Measurements from ENCODE around the gene DUSP6. TPM values are rescaled to one million over a fixed set of nuclear protein-coding genes. Genes with fewer than 3 reads are reported as not detected.
A peak's percentile ranks its signal among the peaks of the same experiment; 100 is the strongest.

The DUSP6 gene
- total RNA-seq, 2 donors from 2014 or later = 30.6 to 36.2 TPM

- Histone ChIP-seq H3K4me1 (replicated peaks) (peaks cover 8% of the 10 kb centered on the region), H3K27me3 (replicated peaks; ENCODE audit: insufficient read depth) (no peaks in the 10 kb centered on the region), H3K9me3 (no peaks in the 10 kb centered on the region), H3K27ac (no peak overlapping the region), H3K36me3 (peaks cover 0 to 5% of the 10 kb centered on the region in 2 donors), H3K4me3 (no peak overlapping the region)
- intact Hi-C loops (cut with DNase I) = no loop called here
- WGBS = 61% methylated on average over 7 of the region's 7 CpGs
- no peak for DNase-seq (ENCODE audit: low spot score)
- no peak for TF ChIP-seq POLR2AphosphoS5 (IDR thresholded peaks at IDR 0.05)
- TF ChIP-seq, protein P1, sequence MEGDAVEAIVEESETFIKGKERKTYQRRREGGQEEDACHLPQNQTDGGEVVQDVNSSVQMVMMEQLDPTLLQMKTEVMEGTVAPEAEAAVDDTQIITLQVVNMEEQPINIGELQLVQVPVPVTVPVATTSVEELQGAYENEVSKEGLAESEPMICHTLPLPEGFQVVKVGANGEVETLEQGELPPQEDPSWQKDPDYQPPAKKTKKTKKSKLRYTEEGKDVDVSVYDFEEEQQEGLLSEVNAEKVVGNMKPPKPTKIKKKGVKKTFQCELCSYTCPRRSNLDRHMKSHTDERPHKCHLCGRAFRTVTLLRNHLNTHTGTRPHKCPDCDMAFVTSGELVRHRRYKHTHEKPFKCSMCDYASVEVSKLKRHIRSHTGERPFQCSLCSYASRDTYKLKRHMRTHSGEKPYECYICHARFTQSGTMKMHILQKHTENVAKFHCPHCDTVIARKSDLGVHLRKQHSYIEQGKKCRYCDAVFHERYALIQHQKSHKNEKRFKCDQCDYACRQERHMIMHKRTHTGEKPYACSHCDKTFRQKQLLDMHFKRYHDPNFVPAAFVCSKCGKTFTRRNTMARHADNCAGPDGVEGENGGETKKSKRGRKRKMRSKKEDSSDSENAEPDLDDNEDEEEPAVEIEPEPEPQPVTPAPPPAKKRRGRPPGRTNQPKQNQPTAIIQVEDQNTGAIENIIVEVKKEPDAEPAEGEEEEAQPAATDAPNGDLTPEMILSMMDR (IDR thresholded peaks at IDR 0.05) = no peak
- TF ChIP-seq POLR2A (IDR thresholded peaks at IDR 0.05) = no peak
These were observed 5.0 kb upstream of the DUSP6 start for GRCh38 chr12:89357297-89357730.

- H3K36me3 ChIP-seq = no peaks in the 10 kb centered on the region
- WGBS = 80% methylated on average over 4 of the region's 4 CpGs
- DNase-seq (ENCODE audit: low spot score) = no peak
- H3K4me1 ChIP-seq (replicated peaks) = peaks cover 8% of the 10 kb centered on the region
- no peak overlapping the region for H3K4me3 ChIP-seq
- TF ChIP-seq POLR2A (IDR thresholded peaks at IDR 0.05) (no peak), POLR2AphosphoS5 (IDR thresholded peaks at IDR 0.05) (no peak)
- TF ChIP-seq, protein P1 (IDR thresholded peaks at IDR 0.05) = no peak
- H3K27ac ChIP-seq = no peak overlapping the region
- H3K9me3 ChIP-seq = no peaks in the 10 kb centered on the region
- H3K27me3 ChIP-seq (replicated peaks; ENCODE audit: insufficient read depth) = no peaks in the 10 kb centered on the region
- intact Hi-C loops (cut with DNase I) = no loop called here
These were observed 3.9 kb upstream of the DUSP6 start for GRCh38 chr12:89356069-89356665.

- TF ChIP-seq POLR2A (IDR thresholded peaks at IDR 0.05) (no peak), POLR2AphosphoS5 (IDR thresholded peaks at IDR 0.05) (no peak)
- TF ChIP-seq, protein P1 (IDR thresholded peaks at IDR 0.05) = peak in 1 of 4 experiments; percentile 24
- peak overlapping the region; percentile 90 to 95 for H3K27ac ChIP-seq
- intact Hi-C loops (cut with DNase I) = no loop called here
These were observed 3.2 kb upstream of the DUSP6 start for GRCh38 chr12:89355243-89356068.

DNA sequence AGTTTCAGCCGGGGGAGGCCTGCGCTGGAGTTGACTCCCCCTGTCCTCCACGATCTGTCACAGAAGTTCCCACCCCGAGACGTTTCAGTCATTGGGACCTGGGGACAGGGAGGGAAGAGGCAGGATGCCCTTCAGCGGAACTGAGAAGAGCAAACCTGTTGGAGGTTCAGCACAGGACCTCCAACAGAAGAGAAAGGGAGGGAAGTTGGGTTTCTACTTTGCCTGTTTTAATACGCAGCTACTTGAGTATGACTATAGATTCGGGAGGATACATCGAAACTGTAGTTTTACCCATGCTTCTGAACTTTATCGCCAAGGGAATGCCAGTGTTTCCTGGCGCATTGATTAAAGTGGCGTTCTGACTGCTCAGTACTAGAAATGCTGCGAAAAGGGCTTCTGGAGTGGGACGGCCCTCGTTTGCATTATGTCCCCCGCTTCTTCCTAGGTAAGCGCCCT lies 2.3 kb upstream of the DUSP6 start:
- H3K4me3 ChIP-seq = peak overlapping the region; percentile 44 to 70
- H3K27ac ChIP-seq = peak overlapping the region; percentile 90 to 95
- intact Hi-C loops (cut with DNase I) = loop anchor here (5.0 kb wide), 1 partner anchor 63 kb away; no protein-coding TSS in a partner anchor
- TF ChIP-seq, protein P1 (IDR thresholded peaks at IDR 0.05) = no peak
- TF ChIP-seq POLR2AphosphoS5 (IDR thresholded peaks at IDR 0.05) (no peak), POLR2A (IDR thresholded peaks at IDR 0.05) (no peak)
- H3K9me3 ChIP-seq = no peaks in the 10 kb centered on the region
- no peaks in the 10 kb centered on the region for H3K36me3 ChIP-seq
- 29% methylated on average over 17 of the region's 17 CpGs for WGBS
- no peak for DNase-seq (ENCODE audit: low spot score)
- no peaks in the 10 kb centered on the region for H3K27me3 ChIP-seq (replicated peaks; ENCODE audit: insufficient read depth)
- H3K4me1 ChIP-seq (replicated peaks) = peaks cover 8% of the 10 kb centered on the region

More at GRCh38 chr12:89355243-89356068, 3.2 kb upstream of the DUSP6 start:
- DNase-seq (ENCODE audit: low spot score) = no peak
- Histone ChIP-seq H3K4me3 (peak overlapping the region in 1 of 2 donors; percentile 70), H3K4me1 (replicated peaks) (peaks cover 8% of the 10 kb centered on the region), H3K36me3 (no peaks in the 10 kb centered on the region), H3K9me3 (no peaks in the 10 kb centered on the region), H3K27me3 (replicated peaks; ENCODE audit: insufficient read depth) (no peaks in the 10 kb centered on the region)
- 62% methylated on average over 18 of the region's 18 CpGs for WGBS
